NCI-H2171 treated with DMSO at 0.1 percent for 48 hours (cell line): ENCODE data around the gene INMT.

Experiments used
- DNase-seq: peaks from one replicate; lab custom pipeline; 2025; lab: John Stamatoyannopoulos, UW

INMT gene

GRCh38 chr7:30787486-30787885 lies 35.6 kb downstream of the INMT start:
- no peak for DNase-seq

GRCh38 chr7:30788640-30789333 lies 36.9 kb downstream of the INMT start:
- DNase-seq, result peak; percentile 17

- DNase-seq, result no peak
Measured at GRCh38 chr7:30789334-30789711, 37.4 kb downstream of the INMT start.

GRCh38 chr7:30790356-30790755 lies 38.4 kb downstream of the INMT start:
- no peak for DNase-seq

- DNase-seq, result no peak
Measured at GRCh38 chr7:30791114-30791513, 39.2 kb downstream of the INMT start.

- no peak for DNase-seq
Measured at GRCh38 chr7:30795161-30795948, 43.4 kb downstream of the INMT start.

GRCh38 chr7:30796105-30796869 lies 44.4 kb downstream of the INMT start:
- no peak for DNase-seq

GRCh38 chr7:30797176-30798040 lies 45.5 kb downstream of the INMT start:
- DNase-seq, result no peak

GRCh38 chr7:30799206-30799975 lies 47.5 kb downstream of the INMT start:
- DNase-seq, result peak; percentile 32

- peak; percentile 60 for DNase-seq
Measured at GRCh38 chr7:30799976-30800661, 48.2 kb downstream of the INMT start.

- DNase-seq, result peak; percentile 78
Measured at GRCh38 chr7:30800785-30801252, 48.9 kb downstream of the INMT start.

GRCh38 chr7:30802812-30803211 lies 50.9 kb downstream of the INMT start:
- DNase-seq, result no peak

GRCh38 chr7:30804078-30804661 lies 52.2 kb downstream of the INMT start:
- DNase-seq, result no peak

- no peak for DNase-seq
Measured at GRCh38 chr7:30805081-30805691, 53.3 kb downstream of the INMT start.

- DNase-seq, result no peak
Measured at GRCh38 chr7:30805931-30806330, 54.0 kb downstream of the INMT start.
